A549 (cell line): ENCODE measurements around the gene ATP7B. TPM values are rescaled to one million over a fixed set of nuclear protein-coding genes. Genes with fewer than 3 reads are reported as not detected.

Source experiments
- ATAC-seq, 2 experiments: fragments of 200-7000 bp in 1 of 2; fragments of >200 bp in 1 of 2; cut with Nextera tagmentation in 1 of 2; cut with Tn5 transposase in 1 of 2; 3 replicates each; pipeline versions ENCODE4 v1.8.0 to v1.9.1; 2018 to 2020; ENCODE audit warnings: mild to moderate bottlenecking in 1 of 2, moderate library complexity in 1 of 2
- CTCF ChIA-PET: fragments of 300-600 bp; sonication (Branson Sonifier 250); formaldehyde crosslinking; extraction: SDS; loops from one replicate; lab custom pipeline; 2021; ENCODE audit warnings: antibody characterized with exemption, inconsistent platforms; lab: Yijun Ruan, JAX
- POLR2A ChIA-PET: fragments of 350-600 bp; formaldehyde crosslinking; extraction: SDS; loops from one replicate; lab custom pipeline; 2021; ENCODE audit warnings: antibody characterized with exemption, inconsistent platforms; lab: Yijun Ruan, JAX
- DNase-seq, 2 experiments: peaks; one replicate each; pipeline versions ENCODE4 v3.0.0 to v3.0.0-alpha.2; 2011 to 2016; ENCODE audit warnings: low read depth in 1 of 2, low spot score in 1 of 2
- FAIRE-seq: peaks from 2 replicates; lab custom pipeline; 2011; peaks lifted over from hg19 to GRCh38; lab: Jason Lieb, UNC
- H3K27ac ChIP-seq, 2 experiments: fragments of >200 bp; sonication (Bioruptor Twin); formaldehyde crosslinking; 3 replicates each; pipeline ENCODE4 v1.5.1; 2016 to 2017
- H3K4me1 ChIP-seq: fragments of >200 bp; sonication (Bioruptor Twin); formaldehyde crosslinking; 3 replicates; pipeline ENCODE4 v1.6.1; 2016
- H3K4me2 ChIP-seq: fragments of >200 bp; sonication (Bioruptor Twin); formaldehyde crosslinking; 3 replicates; pipeline ENCODE4 v1.6.1; 2016
- H3K4me3 ChIP-seq: fragments of >200 bp; sonication (Bioruptor Twin); formaldehyde crosslinking; 3 replicates; pipeline ENCODE4 v1.5.1; 2016
- H3K9me3 ChIP-seq: fragments of >200 bp; sonication (Bioruptor Twin); formaldehyde crosslinking; 3 replicates; pipeline ENCODE4 v1.6.1; 2016
- BCL3 ChIP-seq: fragments of >200 bp; sonication (Bioruptor Twin); formaldehyde crosslinking; IDR thresholded peaks from 3 replicates; pipeline ENCODE4 v1.6.1; 2016
- BHLHE40 ChIP-seq: IDR thresholded peaks from 2 replicates; pipeline ENCODE4 v1.6.1; 2012; ENCODE audit warnings: low read depth, low read length, inconsistent platforms
- CBX8 ChIP-seq: fragments of 200-600 bp; sonication (generic); IDR thresholded peaks from 2 replicates; pipeline ENCODE4 v1.6.1; 2016
- CTCF ChIP-seq: fragments of >200 bp; sonication (Bioruptor Twin); formaldehyde crosslinking; IDR thresholded peaks from 3 replicates; pipeline ENCODE4 v1.5.1; 2016
- EHF ChIP-seq: fragments of 250-450 bp; sonication (Bioruptor Pico); IDR thresholded peaks from 2 replicates; pipeline ENCODE4 v1.5.0; 2020; ENCODE audit warnings: mild to moderate bottlenecking
- EHMT2 ChIP-seq: fragments of 200-600 bp; sonication (generic); IDR thresholded peaks from 2 replicates; pipeline ENCODE4 v1.6.1; 2016; ENCODE audit warnings: antibody characterized with exemption, low read depth, mild to moderate bottlenecking, moderate library complexity
- ELK1 ChIP-seq: fragments of 150-350 bp; IDR thresholded peaks from 2 replicates; pipeline ENCODE4 v1.6.1; 2014; ENCODE audit warnings: low read depth, mild to moderate bottlenecking, low read length
- FOSL2 ChIP-seq, 2 experiments: fragments of 450-650 bp in 1 of 2; fragments of >200 bp in 1 of 2; sonication (Bioruptor Twin) in 1 of 2; formaldehyde crosslinking; IDR thresholded peaks; 2 replicates each; pipeline versions ENCODE4 v1.5.0 to v1.6.1; 2016 to 2020; ENCODE audit warnings: mild to moderate bottlenecking in 1 of 2, moderate library complexity in 1 of 2
- FOXS1 ChIP-seq: fragments of 250-450 bp; sonication (Bioruptor Pico); IDR thresholded peaks from 2 replicates; pipeline ENCODE4 v1.5.0; 2020; ENCODE audit warnings: mild to moderate bottlenecking, moderate library complexity
- HOXA7 ChIP-seq: fragments of 250-450 bp; sonication (Bioruptor Pico); IDR thresholded peaks from 2 replicates; pipeline ENCODE4 v1.5.0; 2020; ENCODE audit warnings: mild to moderate bottlenecking, moderate library complexity
- HOXB13 ChIP-seq: fragments of 250-450 bp; sonication (Bioruptor Pico); IDR thresholded peaks from 2 replicates; pipeline ENCODE4 v1.5.0; 2020; ENCODE audit warnings: low read depth, mild to moderate bottlenecking, moderate library complexity
- HOXB5 ChIP-seq: fragments of 250-450 bp; sonication (Bioruptor Pico); IDR thresholded peaks from 2 replicates; pipeline ENCODE4 v1.5.0; 2020; ENCODE audit warnings: mild to moderate bottlenecking, moderate library complexity
- JUN ChIP-seq, 2 experiments: fragments of >200 bp; sonication (Bioruptor Twin); formaldehyde crosslinking; IDR thresholded peaks; 2 replicates in 1 of 2; 3 replicates in 1 of 2; pipeline ENCODE4 v1.6.1; 2016 to 2017
- JUNB ChIP-seq: fragments of >200 bp; sonication (Bioruptor Twin); formaldehyde crosslinking; IDR thresholded peaks from 2 replicates; pipeline ENCODE4 v1.6.1; 2016
- KDM1A ChIP-seq: fragments of 200-600 bp; sonication (generic); IDR thresholded peaks from 2 replicates; pipeline ENCODE4 v1.6.1; 2016; ENCODE audit warnings: low read depth, mild to moderate bottlenecking
- MAZ ChIP-seq: fragments of 150-350 bp; IDR thresholded peaks from 2 replicates; pipeline ENCODE4 v1.6.1; 2014; ENCODE audit warnings: antibody characterized with exemption, low read depth, low read length, borderline replicate concordance
- MYC ChIP-seq: IDR thresholded peaks from 2 replicates; pipeline ENCODE4 v1.6.1; 2012; ENCODE audit warnings: mild to moderate bottlenecking, inconsistent platforms, low read length, improper control_type of control experiment, borderline replicate concordance
- NFE2L2 ChIP-seq: fragments of 150-350 bp; conservative IDR thresholded peaks from 2 replicates; pipeline ENCODE4 v1.6.1; 2014; ENCODE audit warnings: low read length
- PBX3 ChIP-seq: IDR thresholded peaks from 2 replicates; pipeline ENCODE4 v1.6.1; 2012
- RCOR1 ChIP-seq: fragments of 150-350 bp; IDR thresholded peaks from 2 replicates; pipeline ENCODE4 v1.6.1; 2014; ENCODE audit warnings: antibody characterized with exemption, low read length, low read depth
- RFX5 ChIP-seq: fragments of 450-650 bp; IDR thresholded peaks from 2 replicates; pipeline ENCODE4 v1.7.1; 2014; ENCODE audit warnings: antibody characterized with exemption, mild to moderate bottlenecking, moderate library complexity
- SREBF2 ChIP-seq: fragments of 450-650 bp; IDR thresholded peaks from 2 replicates; pipeline ENCODE4 v1.6.1; 2014; ENCODE audit warnings: mild to moderate bottlenecking, moderate library complexity
- TFCP2L1 ChIP-seq: fragments of 250-450 bp; sonication (Bioruptor Pico); IDR thresholded peaks from 2 replicates; pipeline ENCODE4 v1.5.0; 2021; ENCODE audit warnings: mild to moderate bottlenecking
- TP53 ChIP-seq: fragments of 250-450 bp; sonication (Bioruptor Pico); IDR thresholded peaks from 2 replicates; pipeline ENCODE4 v1.5.0; 2021; ENCODE audit warnings: mild to moderate bottlenecking, moderate library complexity
- WGBS: methylation state at CpG from one replicate; pipeline ENCODE4 v1.1.6; 2017; ENCODE audit errors: missing lambda C conversion rate; 5-methylcytosine and 5-hydroxymethylcytosine counted together
- polyA plus RNA-seq, 4 experiments: library from polyadenylated mRNA; depleted of rRNA in 3 of 4; stranded (reverse); fragments of >200 nt; fragmentation: RNase III in 1 of 4; extraction: RNeasy Plus Mini Kit Qiagen cat#74134 plus additional on column Dnase treatment in 1 of 4; gene quantifications; 2 replicates in 3 of 4; 3 replicates in 1 of 4; pipeline ENCODE4 v1.2.3, GENCODE V29; 2011 to 2017

Gene ATP7B
- polyA plus RNA-seq, 2 of the 4 experiments (the other 2 are of a cell fraction), result 2.8 to 3.9 TPM

- ChIA-PET CTCF (interaction anchor here (1.0 to 1.3 kb wide), 2 partner anchors 12 to 24 kb away, joined by 3 to 4 read pairs; no protein-coding TSS in a partner anchor), POLR2A (no interaction called here)
- DNase-seq, result no peak
- no peaks in the 10 kb centered on the region for H3K4me1 ChIP-seq
- no peak overlapping the region for H3K4me3 ChIP-seq
- 85% methylated on average over 13 of the region's 16 CpGs for WGBS
- no peak for FAIRE-seq
- ATAC-seq, result no peak
- TF ChIP-seq MAZ (no peak), NFE2L2 (no peak), SREBF2 (no peak), FOSL2 (IDR thresholded peaks at IDR 0.05) (no peak), FOSL2 (CRISPR knock-in tag; IDR thresholded peaks at IDR 0.05) (no peak), JUNB (no peak), EHMT2 (no peak), EHF (CRISPR knock-in tag) (no peak), RCOR1 (no peak), RFX5 (no peak), BCL3 (no peak), ELK1 (no peak), JUN (IDR thresholded peaks at IDR 0.05) (no peak), BHLHE40 (no peak)
- no peak overlapping the region for H3K4me2 ChIP-seq
- H3K9me3 ChIP-seq, result no peaks in the 10 kb centered on the region
- no peak overlapping the region for H3K27ac ChIP-seq
These were observed 55.2 kb downstream of the ATP7B start for GRCh38 chr13:51955816-51956603.

- Histone ChIP-seq H3K4me1 (no peaks in the 10 kb centered on the region), H3K9me3 (no peaks in the 10 kb centered on the region), H3K27ac (no peak overlapping the region), H3K4me3 (no peak overlapping the region), H3K4me2 (no peak overlapping the region)
- TF ChIP-seq CBX8 (no peak), FOXS1 (no peak), TFCP2L1 (no peak), HOXB13 (CRISPR knock-in tag) (no peak), CTCF (no peak), TP53 (CRISPR knock-in tag) (no peak), MYC (no peak), HOXA7 (CRISPR knock-in tag) (no peak), HOXB5 (no peak), PBX3 (no peak), KDM1A (no peak)
- FAIRE-seq, result no peak
- 83% methylated on average over 15 of the region's 15 CpGs for WGBS
- ATAC-seq, result no peak
- ChIA-PET CTCF (interaction anchor here (1.3 kb wide), 1 partner anchor 13 kb away, joined by 4 read pairs; no protein-coding TSS in a partner anchor), POLR2A (no interaction called here)
- no peak for DNase-seq
These were observed 55.9 kb downstream of the ATP7B start for GRCh38 chr13:51955281-51955771.
